ELF-1 (cell line): ENCODE results near the gene PIP5K1B.
"Not testable (repeated sequence)": the region's sequence is repeated elsewhere in the genome, so short reads cannot be mapped to it uniquely, and the experiment has no call there.

Experiments
- DNase-seq: peaks from one replicate; pipeline ENCODE4 v3.0.0-alpha.2; 2016; ENCODE audit warnings: low read depth, low spot score

PIP5K1B gene

DNA sequence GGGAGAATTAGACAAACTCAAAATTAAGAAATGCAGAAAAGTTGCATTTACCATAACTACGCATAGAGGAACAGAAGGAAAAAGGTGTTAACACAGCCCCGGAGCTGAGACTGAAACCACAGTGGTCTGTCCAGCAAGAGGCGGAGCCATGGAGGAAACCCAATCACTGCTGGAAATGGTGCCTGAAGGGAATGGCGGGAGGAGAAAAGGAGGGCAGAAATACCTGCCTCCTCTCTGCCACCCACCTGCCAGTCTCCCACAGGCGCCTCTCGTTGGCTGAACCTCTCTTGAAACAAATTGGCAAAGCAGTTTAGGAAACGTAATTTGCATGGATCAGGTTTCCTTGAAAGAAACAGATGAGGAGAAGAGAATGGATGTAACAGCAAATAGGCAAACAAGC lies 318.6 kb downstream of the PIP5K1B start:
- no peak for DNase-seq

DNA sequence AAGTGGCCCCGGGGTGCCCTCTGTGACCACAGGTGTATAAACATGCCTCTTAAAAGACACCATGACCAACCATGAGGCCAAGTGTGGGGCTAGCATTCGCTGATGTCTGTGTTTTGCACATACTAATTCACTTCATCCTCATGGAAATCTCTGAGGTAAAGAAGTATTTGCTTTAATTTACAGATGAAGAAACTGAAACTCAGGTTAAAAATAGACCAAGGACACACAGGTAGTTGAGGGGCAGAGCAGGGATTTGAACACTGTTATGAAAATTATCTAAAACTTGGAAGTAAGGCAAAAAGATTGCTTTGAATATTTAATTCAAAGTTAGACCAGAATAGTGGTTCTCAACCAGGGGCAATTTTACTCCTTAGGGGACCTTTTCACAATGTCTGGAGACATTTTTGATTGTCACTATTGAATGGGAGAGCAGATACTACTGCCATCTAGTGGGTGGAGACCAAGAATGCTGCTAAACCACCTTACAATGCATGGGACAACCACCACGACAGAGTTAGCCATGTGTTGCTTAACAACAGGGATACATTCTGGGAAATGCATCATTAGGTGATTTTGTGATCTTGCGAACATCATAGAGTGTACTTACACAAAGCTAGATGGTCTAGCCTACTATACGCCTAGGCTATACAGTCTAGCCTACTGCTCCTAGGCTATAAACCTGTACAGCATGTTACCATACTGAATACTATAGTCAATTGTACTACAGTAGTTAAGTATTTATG lies 322.5 kb downstream of the PIP5K1B start:
- peak; percentile 32 for DNase-seq

DNA sequence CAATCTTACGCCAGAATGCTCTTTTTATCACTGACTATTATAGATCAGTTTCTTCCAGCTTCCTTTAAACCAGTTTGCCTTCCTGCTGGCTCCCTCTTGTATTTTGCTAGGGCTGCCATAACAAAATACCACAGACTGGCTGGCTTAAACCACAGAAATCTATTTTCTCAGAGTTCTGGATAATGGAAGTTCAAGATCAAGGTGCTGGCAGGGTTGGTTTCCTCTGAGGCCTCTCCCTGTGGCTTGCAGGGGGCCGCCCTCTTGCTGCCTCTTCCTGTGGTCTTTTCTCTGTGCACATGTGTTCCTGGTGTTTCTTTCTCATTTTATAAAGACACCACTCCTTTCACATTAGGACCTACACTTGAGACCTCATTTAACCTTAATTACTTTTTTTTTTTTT lies 323.7 kb downstream of the PIP5K1B start:
- DNase-seq: no peak

DNA sequence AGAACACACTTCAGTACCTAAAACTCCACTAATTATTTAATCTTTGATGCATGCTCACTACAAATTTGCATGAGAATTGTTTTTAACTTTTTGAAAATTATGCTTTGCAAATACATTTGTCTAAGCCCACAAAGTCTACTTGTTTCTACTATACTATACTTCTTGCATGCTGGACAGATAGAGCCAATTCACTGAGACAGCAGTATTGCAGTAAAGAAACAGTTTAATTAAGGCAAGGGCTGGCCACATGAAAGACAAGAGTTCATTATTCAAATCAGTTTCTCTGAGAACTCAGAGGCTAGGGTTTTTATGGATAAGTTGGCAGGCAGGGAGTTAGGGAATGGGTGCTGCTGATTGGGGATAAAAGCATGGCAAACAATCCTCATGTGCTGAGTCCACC lies 324.5 kb downstream of the PIP5K1B start:
- no peak for DNase-seq

DNA sequence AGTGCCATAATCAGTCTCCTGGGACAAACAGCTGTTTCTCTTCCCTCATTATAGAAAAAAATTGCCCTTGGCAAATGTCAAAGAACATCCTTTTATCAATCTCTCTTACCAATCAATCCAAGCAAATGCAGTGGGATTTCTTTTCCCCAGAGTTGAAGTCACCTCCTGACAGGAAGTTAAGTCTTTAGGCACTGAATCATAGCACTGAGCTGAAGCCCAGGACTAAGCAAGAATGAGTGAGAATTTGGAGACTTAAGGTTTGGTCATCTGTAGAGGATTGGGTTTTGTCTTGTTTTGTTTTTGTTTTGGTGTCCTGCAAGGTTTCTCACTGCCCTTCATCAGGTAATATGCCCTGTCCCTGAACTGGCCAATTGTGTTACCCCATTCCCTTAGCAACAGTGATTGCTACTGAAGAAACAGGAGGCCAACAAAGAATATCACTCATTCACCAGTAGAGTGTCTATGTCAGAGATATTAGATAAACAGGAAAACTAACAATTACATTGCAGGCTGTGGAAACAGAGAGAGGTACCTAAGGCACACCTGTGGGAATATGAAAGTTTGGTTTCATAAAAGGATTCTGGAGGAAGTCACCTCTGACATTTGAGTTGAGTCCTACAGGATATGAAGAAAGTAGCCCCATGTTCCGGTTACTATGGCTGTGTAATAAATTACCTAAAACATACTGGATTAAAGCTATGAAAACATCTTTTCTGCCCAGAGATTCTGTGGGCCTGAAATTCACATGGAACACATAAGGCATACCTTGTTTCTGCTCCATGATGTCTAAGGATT lies 326.0 kb downstream of the PIP5K1B start:
- no peak for DNase-seq

DNA sequence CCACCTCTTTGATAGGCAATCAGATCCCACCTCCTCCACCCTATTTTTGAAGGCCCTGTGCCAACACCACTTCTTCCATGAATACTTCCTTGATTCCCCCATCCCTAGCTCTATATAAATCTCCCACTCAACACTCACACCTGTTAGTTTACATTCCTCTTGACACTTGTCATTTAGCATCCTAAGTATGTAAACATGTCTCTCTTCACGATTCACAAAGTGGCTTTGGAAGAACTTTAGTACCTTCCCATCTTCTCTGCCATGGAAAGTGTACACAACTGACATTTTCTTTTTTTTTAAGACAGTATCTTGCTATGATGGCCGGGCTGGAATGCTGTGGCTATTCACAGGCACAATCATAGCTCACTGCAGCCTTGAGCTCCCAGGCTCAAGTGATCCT lies 329.0 kb downstream of the PIP5K1B start:
- DNase-seq: no peak

DNA sequence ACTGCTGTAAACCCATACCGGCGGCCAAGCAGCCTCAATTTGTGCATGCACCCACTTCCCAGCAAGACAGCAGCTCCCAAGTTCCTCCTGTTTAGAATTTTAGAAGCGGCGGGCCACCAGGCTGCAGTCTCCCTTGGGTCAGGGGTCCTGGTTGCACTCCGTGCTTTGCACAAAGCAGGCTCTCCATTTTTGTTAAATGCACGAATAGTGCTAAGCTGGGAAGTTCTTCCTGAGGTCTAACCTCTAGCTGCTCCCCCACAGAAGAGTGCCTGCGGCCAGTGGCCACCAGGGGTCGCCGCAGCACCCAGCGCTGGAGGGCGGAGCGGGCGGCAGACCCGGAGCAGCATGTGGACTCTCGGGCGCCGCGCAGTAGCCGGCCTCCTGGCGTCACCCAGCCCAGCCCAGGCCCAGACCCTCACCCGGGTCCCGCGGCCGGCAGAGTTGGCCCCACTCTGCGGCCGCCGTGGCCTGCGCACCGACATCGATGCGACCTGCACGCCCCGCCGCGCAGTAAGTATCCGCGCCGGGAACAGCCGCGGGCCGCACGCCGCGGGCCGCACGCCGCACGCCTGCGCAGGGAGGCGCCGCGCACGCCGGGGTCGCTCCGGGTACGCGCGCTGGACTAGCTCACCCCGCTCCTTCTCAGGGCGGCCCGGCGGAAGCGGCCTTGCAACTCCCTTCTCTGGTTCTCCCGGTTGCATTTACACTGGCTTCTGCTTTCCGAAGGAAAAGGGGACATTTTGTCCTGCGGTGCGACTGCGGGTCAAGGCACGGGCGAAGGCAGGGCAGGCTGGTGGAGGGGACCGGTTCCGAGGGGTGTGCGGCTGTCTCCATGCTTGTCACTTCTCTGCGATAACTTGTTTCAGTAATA lies 330.6 kb downstream of the PIP5K1B start, which contains the start of gene FXN:
TSS of gene FXN (plus strand) at position 315 of the 871 bp plus-strand sequence. CDS start at position 346, 31 bp downstream.
- peak; percentile 90 for DNase-seq

DNA sequence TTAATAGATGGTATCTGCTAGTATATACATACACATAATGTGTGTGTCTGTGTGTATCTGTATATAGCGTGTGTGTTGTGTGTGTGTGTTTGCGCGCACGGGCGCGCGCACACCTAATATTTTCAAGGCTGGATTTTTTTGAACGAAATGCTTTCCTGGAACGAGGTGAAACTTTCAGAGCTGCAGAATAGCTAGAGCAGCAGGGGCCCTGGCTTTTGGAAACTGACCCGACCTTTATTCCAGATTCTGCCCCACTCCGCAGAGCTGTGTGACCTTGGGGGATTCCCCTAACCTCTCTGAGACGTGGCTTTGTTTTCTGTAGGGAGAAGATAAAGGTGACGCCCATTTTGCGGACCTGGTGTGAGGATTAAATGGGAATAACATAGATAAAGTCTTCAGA lies 331.3 kb downstream of the PIP5K1B start:
- peak; percentile 30 for DNase-seq

DNA sequence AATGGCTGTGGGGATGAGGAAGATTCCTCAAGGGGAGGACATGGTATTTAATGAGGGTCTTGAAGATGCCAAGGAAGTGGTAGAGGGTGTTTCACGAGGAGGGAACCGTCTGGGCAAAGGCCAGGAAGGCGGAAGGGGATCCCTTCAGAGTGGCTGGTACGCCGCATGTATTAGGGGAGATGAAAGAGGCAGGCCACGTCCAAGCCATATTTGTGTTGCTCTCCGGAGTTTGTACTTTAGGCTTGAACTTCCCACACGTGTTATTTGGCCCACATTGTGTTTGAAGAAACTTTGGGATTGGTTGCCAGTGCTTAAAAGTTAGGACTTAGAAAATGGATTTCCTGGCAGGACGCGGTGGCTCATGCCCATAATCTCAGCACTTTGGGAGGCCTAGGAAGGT lies 331.8 kb downstream of the PIP5K1B start:
- no peak for DNase-seq

DNA sequence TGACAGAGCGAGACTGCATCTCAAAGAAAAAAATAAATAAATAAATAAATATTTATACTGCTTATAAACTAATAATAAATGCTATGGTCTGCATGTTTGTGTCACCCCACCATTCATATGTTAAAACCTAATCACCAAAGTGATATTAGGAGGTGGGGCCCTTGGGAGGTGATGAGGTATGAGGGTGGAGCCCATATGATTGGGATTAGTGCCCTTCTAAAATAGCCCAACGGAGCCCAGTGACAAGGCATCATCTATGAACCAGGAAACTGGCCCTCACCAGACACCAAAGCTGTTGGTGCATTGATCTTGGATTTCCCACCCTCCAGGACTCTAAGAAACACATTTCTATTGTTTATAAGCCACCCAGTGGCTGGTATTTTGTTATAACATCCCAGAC lies 335.6 kb downstream of the PIP5K1B start:
- no peak for DNase-seq

DNA sequence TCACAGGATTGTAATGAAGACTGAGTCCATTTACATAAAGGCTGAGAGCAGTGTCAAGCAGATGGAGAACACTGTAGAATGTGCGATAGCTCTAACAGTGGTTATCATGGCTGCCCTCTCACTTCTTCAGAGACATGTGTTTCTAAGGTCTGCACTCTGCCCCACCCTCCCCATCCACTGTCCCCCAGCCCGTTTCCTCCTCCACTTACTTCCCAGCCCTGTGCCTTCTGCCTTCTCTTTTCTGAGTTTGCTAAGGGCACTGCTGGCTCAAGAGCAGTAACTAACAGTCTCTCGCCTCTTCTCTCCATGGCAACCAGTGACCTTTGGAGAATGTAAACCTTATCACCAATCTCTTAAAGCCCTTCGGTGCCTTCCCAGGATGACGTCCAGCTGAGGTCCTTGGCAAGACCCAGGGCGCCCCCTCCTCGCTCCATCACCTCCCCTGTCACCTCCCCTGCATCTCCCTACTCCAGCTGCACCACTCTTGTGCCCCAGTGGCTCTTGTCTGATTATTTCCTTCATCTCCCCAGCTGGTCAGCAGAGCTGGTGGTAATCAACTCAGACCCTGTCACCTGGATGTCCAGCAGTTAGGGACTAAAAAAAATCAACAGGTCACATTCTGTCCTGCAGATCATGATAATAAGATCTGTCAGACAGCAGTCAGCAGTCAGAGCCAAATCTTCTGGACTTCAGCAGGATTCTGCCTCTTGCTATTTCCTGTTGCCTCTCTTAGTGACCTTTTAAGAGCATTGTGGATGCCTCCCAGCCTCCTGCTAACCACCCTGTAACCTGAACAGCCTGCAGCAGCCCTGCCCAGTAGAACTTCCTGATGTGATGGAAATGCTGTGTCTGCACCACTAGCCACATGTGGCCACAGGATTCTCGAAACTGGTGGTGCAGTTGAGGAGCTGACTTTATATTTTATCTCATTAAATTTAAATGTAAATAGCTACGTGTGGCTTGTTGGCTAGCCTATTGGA lies 339.5 kb downstream of the PIP5K1B start:
- peak; percentile 55 for DNase-seq

DNA sequence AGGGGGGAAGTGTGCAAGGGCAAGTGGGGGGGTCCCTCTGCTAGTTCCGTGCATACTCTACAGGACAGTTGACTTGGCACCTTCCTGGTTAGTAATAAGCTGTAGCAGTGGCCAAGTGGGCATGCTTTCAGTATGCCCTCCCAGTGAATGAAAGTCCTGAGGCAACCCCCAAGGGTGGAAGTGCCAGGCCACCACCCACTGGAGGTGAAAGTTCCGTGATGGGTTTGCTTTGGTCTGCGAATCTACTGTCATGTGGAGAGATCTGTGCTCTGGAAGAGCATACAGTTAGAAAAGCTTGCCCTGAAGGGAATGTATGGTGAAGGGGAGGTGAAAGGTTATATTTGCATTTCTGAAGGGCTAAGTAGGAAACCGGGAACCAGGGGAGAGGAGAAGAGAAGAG lies 340.8 kb downstream of the PIP5K1B start:
- DNase-seq: peak; percentile 27

DNA sequence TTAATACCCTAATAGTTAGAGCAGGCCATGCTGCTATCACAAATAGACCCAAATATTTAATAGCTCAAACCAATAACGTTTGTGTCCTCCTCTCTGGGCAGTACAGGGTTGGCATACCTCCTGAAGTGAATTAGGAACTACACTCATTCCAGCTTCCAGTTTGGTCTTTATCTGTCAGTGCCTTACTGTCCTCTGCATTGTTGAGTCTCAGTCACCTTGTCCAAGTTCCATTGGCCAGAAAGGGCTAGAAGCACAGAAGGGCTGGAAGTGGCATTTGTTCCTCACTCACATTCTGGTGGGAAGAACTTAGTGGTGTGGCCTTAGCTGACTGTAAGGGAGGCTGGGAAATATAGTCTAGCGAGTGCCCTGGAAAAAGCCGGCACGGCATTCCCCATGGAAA lies 341.7 kb downstream of the PIP5K1B start:
- DNase-seq: no peak

DNA sequence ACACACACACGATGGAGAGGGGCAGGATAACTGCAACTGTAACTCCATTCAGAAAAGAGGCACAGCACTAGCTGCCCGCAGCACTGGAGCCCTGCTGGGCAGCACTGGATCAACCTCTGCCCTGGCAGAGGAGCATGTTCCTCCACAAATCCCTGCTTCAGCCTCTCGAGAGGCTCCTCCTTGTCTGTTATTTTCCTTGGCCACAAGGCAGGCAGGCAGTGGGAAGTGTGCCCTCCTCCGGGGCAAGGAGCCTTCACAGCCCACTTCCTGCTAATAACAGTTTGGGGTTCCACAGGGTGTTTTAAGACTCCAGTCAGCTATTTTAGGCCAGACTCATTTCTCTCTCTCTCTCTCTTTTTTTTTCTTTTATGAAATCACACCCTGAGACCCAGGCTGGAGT lies 342.3 kb downstream of the PIP5K1B start:
- no peak for DNase-seq

DNA sequence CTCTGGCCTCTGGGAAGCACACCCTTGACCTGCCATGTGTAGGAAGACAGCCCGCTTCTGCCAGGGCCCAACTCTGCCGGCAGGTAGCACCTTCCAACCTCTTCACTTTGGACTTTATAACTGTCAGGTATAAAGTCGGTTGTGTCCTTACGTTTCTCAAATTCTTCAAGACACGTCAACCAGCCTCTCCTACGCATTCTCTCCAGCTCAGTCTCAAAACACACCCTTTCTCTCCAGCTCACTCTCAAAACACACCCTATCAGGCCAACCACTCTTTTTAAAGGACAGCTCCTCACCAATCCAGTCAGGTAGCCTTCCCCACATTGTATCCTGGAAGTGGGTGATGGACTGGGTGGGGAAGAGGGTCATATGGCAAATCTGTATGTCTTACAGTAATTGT lies 344.1 kb downstream of the PIP5K1B start:
- DNase-seq: no peak

DNA sequence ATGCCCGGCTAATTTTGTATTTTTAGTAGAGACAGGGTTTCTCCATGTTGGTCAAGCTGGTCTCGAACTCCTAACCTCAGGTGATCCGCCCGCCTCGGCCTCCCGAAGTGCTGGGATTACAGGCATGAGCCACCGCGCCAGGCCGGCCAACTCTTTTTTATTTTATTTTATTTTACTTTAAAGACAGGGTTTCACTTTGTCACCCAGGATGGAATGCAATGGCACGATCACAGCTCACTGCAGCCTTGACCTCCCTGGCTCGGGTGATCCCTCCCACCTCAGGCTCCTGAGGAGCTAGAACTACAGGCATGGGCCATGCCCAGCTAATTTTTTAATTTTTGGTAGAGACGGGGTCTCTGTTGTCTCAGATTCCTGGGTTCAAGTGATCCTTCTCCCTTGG lies 345.9 kb downstream of the PIP5K1B start:
- not testable (repeated sequence) for DNase-seq

DNA sequence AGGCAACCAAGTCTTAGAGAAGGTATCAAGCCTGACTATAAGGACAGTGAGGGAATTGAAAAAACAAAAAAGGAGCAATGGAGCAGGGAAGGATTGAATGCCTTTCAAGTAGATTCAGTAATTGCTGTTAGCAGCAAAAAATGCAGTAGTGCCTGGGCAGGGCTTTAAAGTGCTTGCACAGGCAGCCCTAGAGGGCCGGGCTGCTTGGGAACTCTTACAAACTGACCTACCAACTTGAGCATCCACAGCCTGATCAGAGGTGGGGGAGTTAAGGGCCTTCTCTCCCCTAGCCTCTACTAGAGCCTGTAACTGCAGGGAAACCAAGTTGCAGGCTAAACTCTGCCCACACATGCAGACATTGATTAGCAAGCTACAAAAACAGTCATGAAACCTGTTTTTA lies 349.9 kb downstream of the PIP5K1B start:
- DNase-seq: no peak

DNA sequence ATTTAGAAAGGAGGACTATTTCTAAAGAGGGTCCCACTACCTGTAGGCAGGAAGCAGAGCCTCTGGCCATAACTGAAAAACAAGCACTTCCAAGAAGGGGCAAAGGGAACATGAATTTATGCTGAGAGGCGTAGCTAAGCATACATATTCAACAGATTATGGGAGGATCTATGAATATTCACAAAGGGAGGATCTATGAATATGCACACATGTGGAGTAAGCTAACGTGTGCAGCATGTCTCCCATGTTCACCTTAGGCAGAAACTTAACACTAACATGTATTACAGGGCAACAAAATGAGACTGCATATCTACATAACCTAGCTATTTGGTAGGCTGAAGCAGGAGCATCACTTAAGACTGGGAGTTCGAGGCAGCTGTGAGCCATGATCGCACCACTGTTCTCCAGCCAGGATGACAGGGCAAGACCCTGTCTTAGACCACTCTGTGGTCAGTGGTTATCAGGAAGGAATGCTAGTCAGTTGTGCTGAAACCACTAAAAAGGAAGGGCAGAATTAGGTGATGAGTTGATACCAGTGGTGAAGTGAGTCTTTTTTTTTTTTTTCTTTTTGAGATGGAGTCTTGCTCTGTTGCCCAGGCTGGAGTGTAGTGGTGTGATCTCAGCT lies 351.3 kb downstream of the PIP5K1B start:
- no peak for DNase-seq

DNA sequence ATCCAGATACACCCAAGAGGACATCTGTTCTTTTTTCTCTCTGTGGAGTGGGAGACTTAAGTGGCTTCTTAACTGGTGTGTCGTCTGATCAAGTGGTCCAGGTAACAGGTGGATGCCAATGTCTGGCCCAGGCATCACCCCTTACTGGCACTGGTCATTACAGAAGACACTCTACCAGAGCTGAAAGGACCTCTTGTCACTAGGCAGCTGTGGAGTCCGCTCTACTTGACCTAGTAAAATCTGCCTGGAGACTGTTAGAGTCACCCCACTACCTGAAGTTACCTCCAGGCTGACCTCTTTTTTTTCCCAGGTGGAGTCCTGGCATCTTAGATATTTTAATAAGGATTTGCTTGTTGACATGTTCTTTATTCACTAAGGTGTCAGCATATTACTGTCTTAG lies 353.1 kb downstream of the PIP5K1B start:
- no peak for DNase-seq
